Measurements from ENCODE around the gene CLEC4G. TPM values are rescaled to one million over a fixed set of nuclear protein-coding genes. Genes with fewer than 3 reads are reported as not detected.

The CLEC4G gene, protein sequence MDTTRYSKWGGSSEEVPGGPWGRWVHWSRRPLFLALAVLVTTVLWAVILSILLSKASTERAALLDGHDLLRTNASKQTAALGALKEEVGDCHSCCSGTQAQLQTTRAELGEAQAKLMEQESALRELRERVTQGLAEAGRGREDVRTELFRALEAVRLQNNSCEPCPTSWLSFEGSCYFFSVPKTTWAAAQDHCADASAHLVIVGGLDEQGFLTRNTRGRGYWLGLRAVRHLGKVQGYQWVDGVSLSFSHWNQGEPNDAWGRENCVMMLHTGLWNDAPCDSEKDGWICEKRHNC
- total RNA-seq, result not detected in 2 replicates
- long read RNA-seq, result 0 reads

- H3K27me3 Mint-ChIP-seq (ENCODE audit: unreplicated experiment), result peaks cover 46% of the 10 kb centered on the region
- no peaks in the 10 kb centered on the region for H3K36me3 Mint-ChIP-seq (ENCODE audit: unreplicated experiment)
- H3K27ac Mint-ChIP-seq (ENCODE audit: unreplicated experiment), result no peak within 1 kb of the TSS
- no peaks in the 10 kb centered on the region for H3K4me1 Mint-ChIP-seq (ENCODE audit: unreplicated experiment)
- no peak for TF ChIP-seq CTCF (IDR thresholded peaks at IDR 0.05)
- H3K4me3 Mint-ChIP-seq (ENCODE audit: unreplicated experiment), result no peak within 1 kb of the TSS
- DNase-seq (ENCODE audit: extremely low spot score, unreplicated experiment), result no peak
- H3K9me3 Mint-ChIP-seq (ENCODE audit: unreplicated experiment), result no peaks in the 10 kb centered on the region
These were observed at the start of gene CLEC4G for GRCh38 chr19:7732045-7732444. TSS of gene CLEC4G (minus strand) at chr19:7732110. CDS start at chr19:7732102, 8 bp downstream.

GRCh38 chr19:7781157-7781556 is 49.2 kb upstream of the CLEC4G start:
- Mint-ChIP-seq H3K36me3 (ENCODE audit: unreplicated experiment) (no peaks in the 10 kb centered on the region), H3K4me3 (ENCODE audit: unreplicated experiment) (no peak overlapping the region), H3K4me1 (ENCODE audit: unreplicated experiment) (no peaks in the 10 kb centered on the region), H3K27ac (ENCODE audit: unreplicated experiment) (no peak overlapping the region), H3K9me3 (ENCODE audit: unreplicated experiment) (no peaks in the 10 kb centered on the region), H3K27me3 (ENCODE audit: unreplicated experiment) (peaks cover 51% of the 10 kb centered on the region)
- no peak for DNase-seq (ENCODE audit: extremely low spot score, unreplicated experiment)
- TF ChIP-seq CTCF (IDR thresholded peaks at IDR 0.05), result no peak

DNA sequence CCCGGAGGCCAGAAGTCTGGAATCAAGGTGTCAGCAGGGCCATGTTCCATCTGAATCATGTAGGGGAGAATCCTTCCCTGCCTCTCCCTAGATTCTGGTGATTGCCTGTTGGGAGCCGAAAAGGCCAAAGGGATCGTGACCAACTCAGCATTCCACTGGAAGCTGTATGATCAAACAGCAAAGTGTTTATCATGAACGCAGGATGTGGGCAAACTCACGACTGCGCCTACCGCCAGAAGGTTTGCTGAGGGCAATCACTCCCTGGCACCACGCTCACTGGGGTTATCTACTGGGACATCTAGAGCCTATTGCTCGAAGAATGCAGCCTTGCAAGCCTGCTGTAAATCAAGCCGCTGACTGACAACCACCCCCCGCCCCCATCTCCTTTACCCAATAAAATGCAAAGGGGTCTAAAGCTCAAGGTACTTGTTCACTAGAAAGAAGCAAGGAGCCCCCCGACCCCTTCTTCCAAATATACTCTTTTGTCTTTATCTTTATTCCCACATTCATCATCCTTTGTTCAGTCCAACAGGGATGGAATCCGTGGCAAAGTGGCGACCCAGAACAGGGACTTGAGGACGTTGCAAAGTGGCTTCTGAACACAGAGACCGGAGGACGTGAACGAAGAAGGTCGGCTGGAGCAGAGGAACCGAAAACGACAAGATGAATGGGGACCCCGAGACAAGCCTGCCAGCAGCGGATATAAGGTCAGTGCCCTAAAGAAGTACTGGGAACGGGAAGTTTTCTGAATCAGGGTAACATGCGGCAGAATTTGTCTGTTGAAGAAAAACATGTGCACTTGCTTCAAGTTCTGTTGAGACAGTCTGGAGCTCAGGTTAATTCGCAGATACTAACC is 47.9 kb upstream of the CLEC4G start:
- no peaks in the 10 kb centered on the region for H3K36me3 Mint-ChIP-seq (ENCODE audit: unreplicated experiment)
- H3K27me3 Mint-ChIP-seq (ENCODE audit: unreplicated experiment), result peaks cover 54% of the 10 kb centered on the region
- no peaks in the 10 kb centered on the region for H3K4me1 Mint-ChIP-seq (ENCODE audit: unreplicated experiment)
- no peaks in the 10 kb centered on the region for H3K9me3 Mint-ChIP-seq (ENCODE audit: unreplicated experiment)
- no peak for TF ChIP-seq CTCF (IDR thresholded peaks at IDR 0.05)
- no peak for DNase-seq (ENCODE audit: extremely low spot score, unreplicated experiment)
- no peak overlapping the region for H3K27ac Mint-ChIP-seq (ENCODE audit: unreplicated experiment)
- H3K4me3 Mint-ChIP-seq (ENCODE audit: unreplicated experiment), result no peak overlapping the region

DNA sequence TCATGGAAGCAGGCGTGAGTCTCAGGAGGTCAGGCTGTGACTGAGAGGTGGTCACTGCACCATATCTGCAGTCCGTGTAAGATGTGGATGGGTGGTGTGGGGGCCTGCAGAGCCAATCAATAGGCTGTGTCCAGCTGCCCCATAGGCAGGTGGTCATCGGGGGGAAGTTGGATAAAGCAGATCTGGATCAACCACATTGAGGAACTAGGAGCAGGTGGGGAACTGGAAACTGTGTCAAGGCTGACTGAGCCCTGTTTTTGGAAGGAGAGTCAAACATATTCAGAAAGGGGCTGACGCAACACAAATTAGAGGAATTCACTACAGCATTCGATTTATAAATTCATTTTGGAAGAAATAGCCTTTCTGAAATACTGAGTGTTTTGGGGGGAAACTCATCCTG is 46.2 kb upstream of the CLEC4G start:
- Mint-ChIP-seq H3K9me3 (ENCODE audit: unreplicated experiment) (no peaks in the 10 kb centered on the region), H3K36me3 (ENCODE audit: unreplicated experiment) (no peaks in the 10 kb centered on the region), H3K27ac (ENCODE audit: unreplicated experiment) (no peak overlapping the region), H3K4me3 (ENCODE audit: unreplicated experiment) (no peak overlapping the region), H3K27me3 (ENCODE audit: unreplicated experiment) (peaks cover 45% of the 10 kb centered on the region), H3K4me1 (ENCODE audit: unreplicated experiment) (no peaks in the 10 kb centered on the region)
- no peak for TF ChIP-seq CTCF (IDR thresholded peaks at IDR 0.05)
- DNase-seq (ENCODE audit: extremely low spot score, unreplicated experiment), result no peak

DNA sequence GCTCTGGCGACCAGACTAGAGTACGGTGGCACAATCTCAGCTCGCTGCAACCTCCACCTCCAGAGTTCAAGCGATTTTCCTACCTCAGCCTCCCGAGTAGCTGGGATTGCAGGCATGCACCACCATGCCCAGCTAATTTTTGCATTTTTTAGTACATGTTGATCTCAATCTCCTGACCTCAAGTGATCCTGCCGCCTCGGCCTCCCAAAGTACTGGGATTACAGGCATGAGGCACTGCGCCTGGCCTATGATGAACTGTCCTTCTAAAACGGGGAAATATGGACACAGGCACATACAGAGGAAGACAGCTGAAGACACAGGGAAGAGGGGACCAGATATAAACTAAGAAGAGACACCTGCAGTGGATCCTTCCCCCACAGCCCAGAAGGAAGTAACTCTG is 43.9 kb upstream of the CLEC4G start:
- Mint-ChIP-seq H3K27ac (ENCODE audit: unreplicated experiment) (no peak overlapping the region), H3K4me1 (ENCODE audit: unreplicated experiment) (no peaks in the 10 kb centered on the region), H3K27me3 (ENCODE audit: unreplicated experiment) (peaks cover 39% of the 10 kb centered on the region), H3K36me3 (ENCODE audit: unreplicated experiment) (no peaks in the 10 kb centered on the region), H3K9me3 (ENCODE audit: unreplicated experiment) (no peaks in the 10 kb centered on the region), H3K4me3 (ENCODE audit: unreplicated experiment) (no peak overlapping the region)
- TF ChIP-seq CTCF (IDR thresholded peaks at IDR 0.05), result no peak
- no peak for DNase-seq (ENCODE audit: extremely low spot score, unreplicated experiment)

Measured in osteocyte (in vitro differentiated cells).